Activated CD4-positive, CD25-positive, alpha-beta regulatory T cell treated with anti-CD3 and anti-CD28 coated beads, Interleukin-2, amount 50 U/mL, for 24 hours (primary cell): Measurements from ENCODE around the gene TJAP1.
"Not testable (repeated sequence)": the region's sequence is repeated elsewhere in the genome, so short reads cannot be mapped to it uniquely, and the experiment has no call there.

Experiments
- ATAC-seq, 2 donors: fragments of 150-1000 bp; cut with Tn5 transposase; one replicate each; pipeline ENCODE4 v1.10.0; 2021; ENCODE audit warnings: mild to moderate bottlenecking in 1 of 2, moderate library complexity in 1 of 2

Gene TJAP1

DNA sequence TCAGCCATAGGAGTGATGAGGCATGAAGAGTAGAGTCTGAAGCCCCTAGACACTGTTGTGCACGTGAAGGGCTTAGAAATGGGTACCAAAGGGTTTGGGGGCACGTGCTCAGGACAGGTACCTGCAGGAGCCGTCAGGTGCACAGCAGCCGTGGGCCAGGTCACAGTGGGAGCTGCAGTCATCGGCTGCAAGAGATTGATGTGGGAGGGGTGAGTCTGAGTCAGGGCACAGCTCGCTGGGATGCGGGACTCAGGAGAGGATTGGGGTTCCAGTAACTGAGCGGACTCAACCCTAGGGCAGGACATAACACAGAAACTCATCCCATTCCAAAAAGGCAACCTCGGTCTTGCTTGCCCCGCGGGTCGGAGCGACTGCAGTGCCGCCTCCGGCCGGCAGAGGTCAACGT lies 23.1 kb upstream of the TJAP1 start:
- ATAC-seq, result peak in 1 of 2 donors; percentile 53

DNA sequence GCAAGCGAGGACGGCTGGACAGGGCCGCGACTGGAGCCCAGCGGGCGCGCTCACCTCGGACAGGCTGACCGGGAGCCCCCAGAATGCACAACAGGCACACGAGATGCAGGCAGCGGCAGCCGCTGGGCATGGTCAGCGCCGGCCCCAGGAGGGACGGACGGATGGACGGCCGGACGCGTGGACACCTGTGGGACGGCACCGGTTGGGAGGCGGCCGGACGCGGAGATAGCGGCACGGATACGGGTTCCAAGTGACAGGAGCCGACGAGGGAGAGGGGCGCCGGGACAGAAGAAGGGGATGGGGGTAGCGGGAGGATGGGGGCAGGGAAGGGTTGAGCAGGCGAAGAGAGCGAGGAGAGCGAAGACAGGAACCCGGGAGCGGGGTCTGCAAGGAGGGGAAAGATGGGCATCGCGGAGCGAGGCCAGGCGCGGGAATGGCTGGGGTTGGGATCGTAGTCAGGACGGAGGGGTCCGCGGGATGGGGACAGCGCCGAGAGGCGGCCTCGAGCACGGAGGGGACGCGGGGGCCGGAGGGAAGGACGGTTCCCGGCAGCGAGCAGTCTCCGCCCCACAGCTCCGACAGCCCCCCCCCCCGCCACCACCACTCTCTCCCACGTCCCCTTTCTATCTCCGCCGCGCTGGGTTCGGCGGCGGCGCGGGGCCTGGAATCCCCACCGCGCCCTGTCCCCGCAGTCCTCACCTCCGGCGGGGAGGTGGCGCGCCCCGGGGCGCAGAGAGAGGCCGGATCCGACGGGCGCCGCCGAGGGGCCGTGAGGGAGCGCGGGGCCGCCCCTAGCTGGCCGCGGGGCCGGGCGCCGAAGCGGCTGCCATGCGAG lies 22.5 kb upstream of the TJAP1 start:
- peak; percentile 50 to 51 for ATAC-seq

DNA sequence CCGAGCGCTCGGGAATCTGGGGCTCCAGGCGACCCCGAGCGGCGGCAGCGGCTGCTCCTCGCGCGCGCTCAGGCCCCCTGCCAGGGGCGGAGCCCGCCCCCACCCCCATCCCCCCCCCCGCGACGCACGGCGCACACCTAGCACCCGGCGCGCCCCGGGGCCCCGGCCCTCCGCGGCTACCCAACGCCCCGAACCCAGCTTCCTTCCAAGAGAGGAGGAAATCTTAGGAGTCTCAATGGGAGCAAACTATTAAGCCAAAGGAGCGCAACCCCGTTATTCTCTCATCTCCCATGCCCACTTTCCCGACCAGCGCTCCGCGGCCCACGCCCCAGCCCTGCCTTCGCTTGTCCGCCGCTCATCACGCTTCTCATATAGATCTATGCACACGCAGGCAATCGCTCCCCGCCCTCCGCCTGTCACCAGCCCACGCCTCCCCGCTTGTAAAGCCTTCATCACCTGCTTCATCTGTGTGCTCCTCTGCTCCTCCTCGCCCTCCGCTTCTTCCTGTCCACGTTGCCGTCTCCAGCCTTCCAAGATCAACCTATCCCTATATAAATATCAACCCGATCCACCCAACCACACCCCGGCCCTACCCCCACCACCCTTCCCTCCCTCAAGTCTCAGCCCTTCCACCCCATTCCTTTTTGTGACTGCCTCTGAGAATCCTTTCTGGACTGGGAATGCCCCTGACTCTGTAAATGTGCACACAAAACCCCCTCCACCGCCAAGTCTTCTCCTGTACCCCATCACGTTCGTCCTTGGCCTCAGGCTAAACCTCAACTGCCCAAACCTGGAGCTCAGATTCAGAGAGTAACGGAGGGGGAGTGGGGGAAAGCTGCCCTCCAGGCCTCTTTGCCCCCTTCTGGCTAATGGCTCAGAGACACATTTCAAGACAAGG lies 21.6 kb upstream of the TJAP1 start, which contains the start of gene DLK2:
Gene DLK2, minus strand, starts transcription at position 18 of the 898 bp plus-strand sequence. CDS start 723 bp downstream, outside the sequence.
- peak; percentile 71 to 77 for ATAC-seq

GRCh38 chr6:43457643-43458042 lies 19.7 kb upstream of the TJAP1 start:
- no peak for ATAC-seq

- not testable (repeated sequence) for ATAC-seq
Observed at GRCh38 chr6:43458154-43458553, 19.2 kb upstream of the TJAP1 start.

GRCh38 chr6:43459535-43459934 lies 17.8 kb upstream of the TJAP1 start:
- ATAC-seq, result no peak

GRCh38 chr6:43460032-43460431 lies 17.3 kb upstream of the TJAP1 start:
- ATAC-seq, result no peak

DNA sequence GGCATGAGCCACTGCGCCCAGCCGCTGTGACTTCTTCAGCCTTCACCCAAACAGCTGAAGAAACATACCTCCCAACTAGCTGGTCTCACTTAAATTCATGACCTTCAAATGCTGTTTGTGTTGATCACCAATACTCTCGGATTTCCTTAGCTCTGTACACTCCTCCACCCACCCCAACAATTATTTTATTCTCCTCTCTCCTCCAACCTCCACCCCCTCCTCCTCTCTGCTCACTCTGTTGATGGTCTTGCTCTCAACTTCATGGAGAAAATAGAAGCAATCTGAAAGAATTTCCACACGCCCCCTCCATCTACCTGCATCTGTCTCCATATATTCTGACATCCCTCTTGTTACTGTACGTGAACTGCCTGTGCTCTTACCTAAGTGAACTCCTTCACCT lies 15.4 kb upstream of the TJAP1 start:
- no peak for ATAC-seq

GRCh38 chr6:43464337-43464736 lies 13.0 kb upstream of the TJAP1 start:
- ATAC-seq, result no peak

DNA sequence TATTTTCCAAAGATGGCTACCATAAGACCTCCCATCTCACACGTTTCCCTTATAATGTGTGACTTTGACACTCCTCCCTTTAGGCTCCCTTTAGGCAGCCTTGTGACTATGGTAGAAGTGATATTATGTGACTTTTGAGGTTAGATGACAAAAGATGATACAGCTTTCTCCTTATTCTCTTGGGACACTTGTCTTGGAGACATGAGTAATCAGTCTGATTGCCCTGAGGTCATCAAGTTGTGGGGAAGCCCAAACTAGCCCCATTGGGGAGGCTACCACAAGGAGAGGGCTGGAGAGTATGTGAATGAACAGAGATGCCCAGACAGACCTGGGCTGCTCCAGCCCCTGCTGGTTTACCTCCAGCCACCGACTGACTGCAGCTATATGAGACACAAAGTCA lies 11.4 kb upstream of the TJAP1 start:
- ATAC-seq, result no peak

DNA sequence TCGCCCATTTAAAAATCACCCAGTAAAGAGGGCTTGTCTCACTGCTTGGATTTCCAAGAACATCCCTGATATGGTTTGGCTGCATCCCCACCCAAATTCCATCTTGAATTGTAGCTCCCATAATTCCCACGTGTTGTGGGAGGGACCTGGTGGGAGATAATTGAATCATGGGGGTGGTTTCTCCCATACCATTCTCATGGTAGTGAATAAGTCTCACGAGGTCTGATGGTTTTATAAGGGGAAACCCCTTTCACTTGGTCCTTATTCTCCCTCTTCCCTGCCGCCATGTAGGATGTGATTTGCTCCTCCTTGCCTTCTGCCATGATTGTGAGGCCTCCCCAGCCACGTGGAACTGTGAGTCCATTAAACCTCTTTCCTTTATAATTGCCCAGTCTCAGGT lies 10.1 kb upstream of the TJAP1 start:
- not testable (repeated sequence) for ATAC-seq

DNA sequence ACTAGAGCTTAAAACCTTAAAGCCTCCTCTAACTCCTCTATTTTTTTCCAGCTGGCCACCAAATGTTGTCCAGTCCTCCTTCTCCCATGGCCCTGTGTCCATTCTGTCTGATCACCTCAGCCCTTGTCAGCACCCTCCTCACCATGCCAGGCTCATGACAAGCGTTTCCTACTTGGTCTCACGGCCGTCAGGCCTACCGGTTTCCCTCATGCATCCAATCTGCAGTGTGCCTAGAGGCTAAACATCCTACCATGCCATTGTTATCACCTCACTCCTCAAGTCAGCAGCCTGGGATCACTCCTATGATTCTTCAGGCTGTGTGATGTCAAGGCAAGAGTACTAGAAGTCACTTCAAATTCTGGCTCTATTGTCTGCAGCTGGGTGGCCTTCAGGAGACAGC lies 9.6 kb upstream of the TJAP1 start:
- ATAC-seq, result no peak

GRCh38 chr6:43468240-43468639 lies 9.1 kb upstream of the TJAP1 start:
- no peak for ATAC-seq

GRCh38 chr6:43468748-43469681 lies 8.4 kb upstream of the TJAP1 start:
- no peak for ATAC-seq

DNA sequence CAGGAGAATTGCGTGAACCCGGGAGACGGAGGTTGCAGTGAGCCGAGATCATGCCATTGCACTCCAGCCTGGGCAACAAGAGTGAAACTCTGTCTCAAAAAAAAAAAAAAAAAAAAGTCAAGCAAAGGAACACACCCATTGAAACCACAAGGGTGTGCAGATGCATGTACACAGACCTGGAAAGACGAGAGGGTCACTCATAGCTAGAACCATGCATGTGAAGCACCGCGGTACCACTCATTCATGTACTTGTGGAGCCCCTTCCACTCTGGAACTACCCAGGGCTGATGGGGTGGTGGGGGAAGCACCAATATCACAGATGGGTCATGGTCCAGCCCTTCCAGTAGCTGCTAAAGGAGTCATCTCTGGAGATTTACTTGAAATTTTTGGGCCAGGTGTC lies 7.4 kb upstream of the TJAP1 start:
- ATAC-seq, result no peak

DNA sequence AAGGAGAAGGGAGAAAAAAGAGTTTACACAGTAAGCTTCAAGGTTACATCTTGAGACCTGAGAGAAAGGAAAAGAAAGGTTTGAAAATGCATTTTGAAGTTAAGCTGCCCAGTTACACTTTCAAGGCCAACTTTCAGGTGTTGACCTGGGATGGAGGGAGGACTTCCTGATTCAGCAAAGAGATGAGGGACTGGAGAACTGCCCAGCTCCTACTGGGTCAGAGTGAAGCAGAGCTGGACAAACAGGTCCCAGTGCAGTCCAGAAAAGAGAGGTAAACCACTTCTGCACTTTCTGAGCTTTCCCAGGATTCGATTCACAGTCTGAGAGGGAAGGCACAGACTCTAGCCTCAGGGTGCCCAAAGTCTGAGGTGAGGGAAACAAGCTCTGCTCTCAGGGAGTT lies 6.0 kb upstream of the TJAP1 start:
- no peak for ATAC-seq

DNA sequence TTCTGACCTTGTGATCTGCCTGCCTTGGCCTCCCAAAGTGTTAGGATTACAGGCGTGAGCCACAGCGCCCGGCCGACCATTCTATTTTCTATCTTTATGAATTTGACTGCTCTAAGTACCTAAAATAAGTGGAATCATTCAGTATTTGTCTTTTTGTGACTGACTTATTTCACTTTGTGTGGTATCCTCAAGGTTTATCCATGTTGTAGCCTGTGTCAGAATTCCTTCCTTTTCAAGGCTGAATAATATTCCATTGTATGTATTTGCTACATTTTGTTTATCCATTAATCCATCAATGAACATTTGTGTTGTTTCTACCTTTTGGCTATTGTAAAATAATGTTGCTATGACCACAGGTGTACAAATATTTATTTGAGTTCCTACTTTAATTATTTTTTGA lies 4.9 kb upstream of the TJAP1 start:
- no peak for ATAC-seq

GRCh38 chr6:43475516-43475915 lies 1.9 kb upstream of the TJAP1 start:
- no peak for ATAC-seq

- no peak for ATAC-seq
Observed at GRCh38 chr6:43476746-43477145, 624 bp upstream of the TJAP1 start.

DNA sequence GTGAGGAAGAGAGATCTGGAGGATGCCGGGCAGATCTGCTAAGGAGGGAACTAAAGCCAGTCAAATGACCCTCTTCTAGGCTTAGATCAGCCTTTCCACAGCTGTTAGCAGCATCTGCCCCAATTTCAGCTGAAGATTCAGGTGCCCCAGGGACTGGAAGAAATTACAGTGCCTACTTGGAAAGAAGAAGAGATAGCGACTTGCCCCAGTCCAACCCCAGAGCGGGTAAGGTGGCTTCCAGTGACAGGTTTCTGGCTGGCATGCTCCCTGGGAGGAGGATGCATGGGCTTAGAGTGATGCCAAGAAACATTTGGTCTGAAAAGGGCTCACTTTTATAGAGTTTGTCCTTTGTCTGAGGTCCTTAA lies 620 bp downstream of the TJAP1 start:
- ATAC-seq, result no peak

DNA sequence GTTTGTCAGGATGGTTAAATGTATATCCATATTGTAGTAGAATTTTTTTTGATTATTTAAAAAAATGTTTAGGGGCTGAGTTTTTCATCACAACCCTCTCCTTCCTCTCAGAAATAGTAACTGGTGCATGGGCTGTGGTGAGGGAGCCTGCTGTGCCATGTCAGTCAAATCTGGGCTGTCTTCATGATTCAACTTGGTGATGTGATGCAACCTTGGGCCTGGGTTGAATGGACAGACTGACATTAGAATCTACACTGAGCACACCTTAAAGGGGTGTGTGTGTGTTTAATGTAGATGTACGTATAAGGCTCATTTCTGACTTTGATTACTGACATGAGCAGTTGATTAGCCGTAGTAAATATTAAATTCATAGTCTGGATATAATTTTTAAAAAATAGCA lies 3.7 kb downstream of the TJAP1 start:
- no peak for ATAC-seq

- ATAC-seq, result peak in 1 of 2 donors; percentile 40
Observed at GRCh38 chr6:43481591-43482236, 4.3 kb downstream of the TJAP1 start.
